ENCODE data around the gene WDR89. TPM values are rescaled to one million over a fixed set of nuclear protein-coding genes. Genes with fewer than 3 reads are reported as not detected.
"Not testable (repeated sequence)": the region's sequence is repeated elsewhere in the genome, so short reads cannot be mapped to it uniquely, and the experiment has no call there.

Gene WDR89
- total RNA-seq, 1 experiment from 2014 or later = 22.3 TPM

- Histone ChIP-seq H3K27me3 (ENCODE audit: control insufficient read depth, insufficient read depth, low read length) (no peaks in the 10 kb centered on the region), H3K4me3 (ENCODE audit: insufficient read depth, low read depth, low read length) (no peak overlapping the region), H3K36me3 (replicated peaks; ENCODE audit: control insufficient read depth, insufficient read depth, low read length) (peaks cover 8% of the 10 kb centered on the region)
- no peak for DNase-seq
Observed at GRCh38 chr14:63596998-63597658, 44.5 kb downstream of the WDR89 start.

GRCh38 chr14:63594455-63595372 lies 47.0 kb downstream of the WDR89 start:
- peaks cover 8% of the 10 kb centered on the region for H3K36me3 ChIP-seq (replicated peaks; ENCODE audit: control insufficient read depth, insufficient read depth, low read length)
- no peaks in the 10 kb centered on the region for H3K27me3 ChIP-seq (ENCODE audit: control insufficient read depth, insufficient read depth, low read length)
- no peak overlapping the region for H3K4me3 ChIP-seq (ENCODE audit: insufficient read depth, low read depth, low read length)
- DNase-seq = no peak

- H3K36me3 ChIP-seq (replicated peaks; ENCODE audit: control insufficient read depth, insufficient read depth, low read length); DNase-seq; H3K4me3 ChIP-seq (ENCODE audit: insufficient read depth, low read depth, low read length); H3K27me3 ChIP-seq (ENCODE audit: control insufficient read depth, insufficient read depth, low read length): not testable (repeated sequence)
Observed at GRCh38 chr14:63583046-63583445, 58.6 kb downstream of the WDR89 start.

- Histone ChIP-seq H3K4me3 (ENCODE audit: insufficient read depth, low read depth, low read length) (no peak overlapping the region), H3K36me3 (replicated peaks; ENCODE audit: control insufficient read depth, insufficient read depth, low read length) (no peaks in the 10 kb centered on the region), H3K27me3 (ENCODE audit: control insufficient read depth, insufficient read depth, low read length) (no peaks in the 10 kb centered on the region)
- no peak for DNase-seq
Observed at GRCh38 chr14:63581491-63581890, 60.2 kb downstream of the WDR89 start.

- Histone ChIP-seq H3K36me3 (replicated peaks; ENCODE audit: control insufficient read depth, insufficient read depth, low read length) (no peaks in the 10 kb centered on the region), H3K27me3 (ENCODE audit: control insufficient read depth, insufficient read depth, low read length) (no peaks in the 10 kb centered on the region), H3K4me3 (ENCODE audit: insufficient read depth, low read depth, low read length) (no peak overlapping the region)
- no peak for DNase-seq
Observed at GRCh38 chr14:63578300-63578699, 63.4 kb downstream of the WDR89 start.

- H3K4me3 ChIP-seq (ENCODE audit: insufficient read depth, low read depth, low read length) = no peak overlapping the region
- no peak for DNase-seq
- H3K27me3 ChIP-seq (ENCODE audit: control insufficient read depth, insufficient read depth, low read length) = no peaks in the 10 kb centered on the region
- H3K36me3 ChIP-seq (replicated peaks; ENCODE audit: control insufficient read depth, insufficient read depth, low read length) = no peaks in the 10 kb centered on the region
Observed at GRCh38 chr14:63573581-63573980, 68.1 kb downstream of the WDR89 start.

GRCh38 chr14:63565448-63565847 lies 76.2 kb downstream of the WDR89 start:
- no peak overlapping the region for H3K4me3 ChIP-seq (ENCODE audit: insufficient read depth, low read depth, low read length)
- H3K27me3 ChIP-seq (ENCODE audit: control insufficient read depth, insufficient read depth, low read length) = no peaks in the 10 kb centered on the region
- DNase-seq = no peak
- no peaks in the 10 kb centered on the region for H3K36me3 ChIP-seq (replicated peaks; ENCODE audit: control insufficient read depth, insufficient read depth, low read length)

- no peaks in the 10 kb centered on the region for H3K27me3 ChIP-seq (ENCODE audit: control insufficient read depth, insufficient read depth, low read length)
- no peaks in the 10 kb centered on the region for H3K36me3 ChIP-seq (replicated peaks; ENCODE audit: control insufficient read depth, insufficient read depth, low read length)
- DNase-seq = no peak
- H3K4me3 ChIP-seq (ENCODE audit: insufficient read depth, low read depth, low read length) = no peak overlapping the region
Observed at GRCh38 chr14:63564318-63564717, 77.4 kb downstream of the WDR89 start.

GRCh38 chr14:63563370-63564026 lies 78.2 kb downstream of the WDR89 start:
- Histone ChIP-seq H3K36me3 (replicated peaks; ENCODE audit: control insufficient read depth, insufficient read depth, low read length) (no peaks in the 10 kb centered on the region), H3K27me3 (ENCODE audit: control insufficient read depth, insufficient read depth, low read length) (no peaks in the 10 kb centered on the region), H3K4me3 (ENCODE audit: insufficient read depth, low read depth, low read length) (no peak overlapping the region)
- DNase-seq = no peak

GRCh38 chr14:63562405-63562804 lies 79.3 kb downstream of the WDR89 start:
- no peak for DNase-seq
- H3K27me3 ChIP-seq (ENCODE audit: control insufficient read depth, insufficient read depth, low read length) = no peaks in the 10 kb centered on the region
- H3K4me3 ChIP-seq (ENCODE audit: insufficient read depth, low read depth, low read length) = no peak overlapping the region
- H3K36me3 ChIP-seq (replicated peaks; ENCODE audit: control insufficient read depth, insufficient read depth, low read length) = no peaks in the 10 kb centered on the region

GRCh38 chr14:63555572-63555971 lies 86.1 kb downstream of the WDR89 start:
- no peak for DNase-seq

GRCh38 chr14:63551332-63551731 lies 90.3 kb downstream of the WDR89 start:
- no peaks in the 10 kb centered on the region for H3K27me3 ChIP-seq (ENCODE audit: control insufficient read depth, insufficient read depth, low read length)
- H3K36me3 ChIP-seq (replicated peaks; ENCODE audit: control insufficient read depth, insufficient read depth, low read length) = no peaks in the 10 kb centered on the region
- H3K4me3 ChIP-seq (ENCODE audit: insufficient read depth, low read depth, low read length) = no peak overlapping the region
- peak; percentile 24 for DNase-seq

More at GRCh38 chr14:63555572-63555971, 86.1 kb downstream of the WDR89 start:
- Histone ChIP-seq H3K36me3 (replicated peaks; ENCODE audit: control insufficient read depth, insufficient read depth, low read length) (no peaks in the 10 kb centered on the region), H3K4me3 (ENCODE audit: insufficient read depth, low read depth, low read length) (no peak overlapping the region), H3K27me3 (ENCODE audit: control insufficient read depth, insufficient read depth, low read length) (no peaks in the 10 kb centered on the region)

- no peak for DNase-seq
- H3K4me3 ChIP-seq (ENCODE audit: insufficient read depth, low read depth, low read length) = no peak overlapping the region
- no peaks in the 10 kb centered on the region for H3K36me3 ChIP-seq (replicated peaks; ENCODE audit: control insufficient read depth, insufficient read depth, low read length)
- no peaks in the 10 kb centered on the region for H3K27me3 ChIP-seq (ENCODE audit: control insufficient read depth, insufficient read depth, low read length)
Observed at GRCh38 chr14:63547798-63548335, 93.8 kb downstream of the WDR89 start.
